Fibroblast of lung (primary cell): ENCODE measurements around the gene SNAPC2.

Experiments
- EZH2 ChIP-seq: IDR thresholded peaks from 2 replicates; pipeline ENCODE4 v1.5.1; 2012; ENCODE audit warnings: low read length, control low read depth, mild to moderate bottlenecking; ENCODE audit errors: missing control alignments
- TF ChIP-seq, protein P1 (sequence below), 2 donors: IDR thresholded peaks in 1 of 2; conservative IDR thresholded peaks in 1 of 2; 1 replicate in 1 of 2; 2 replicates in 1 of 2; pipeline ENCODE4 v1.5.1; 2011 to 2012; ENCODE audit warnings: low read length in 2 of 2, control low read depth in 1 of 2, inconsistent platforms in 1 of 2, low read depth in 1 of 2, mild to moderate bottlenecking in 1 of 2

DNA sequence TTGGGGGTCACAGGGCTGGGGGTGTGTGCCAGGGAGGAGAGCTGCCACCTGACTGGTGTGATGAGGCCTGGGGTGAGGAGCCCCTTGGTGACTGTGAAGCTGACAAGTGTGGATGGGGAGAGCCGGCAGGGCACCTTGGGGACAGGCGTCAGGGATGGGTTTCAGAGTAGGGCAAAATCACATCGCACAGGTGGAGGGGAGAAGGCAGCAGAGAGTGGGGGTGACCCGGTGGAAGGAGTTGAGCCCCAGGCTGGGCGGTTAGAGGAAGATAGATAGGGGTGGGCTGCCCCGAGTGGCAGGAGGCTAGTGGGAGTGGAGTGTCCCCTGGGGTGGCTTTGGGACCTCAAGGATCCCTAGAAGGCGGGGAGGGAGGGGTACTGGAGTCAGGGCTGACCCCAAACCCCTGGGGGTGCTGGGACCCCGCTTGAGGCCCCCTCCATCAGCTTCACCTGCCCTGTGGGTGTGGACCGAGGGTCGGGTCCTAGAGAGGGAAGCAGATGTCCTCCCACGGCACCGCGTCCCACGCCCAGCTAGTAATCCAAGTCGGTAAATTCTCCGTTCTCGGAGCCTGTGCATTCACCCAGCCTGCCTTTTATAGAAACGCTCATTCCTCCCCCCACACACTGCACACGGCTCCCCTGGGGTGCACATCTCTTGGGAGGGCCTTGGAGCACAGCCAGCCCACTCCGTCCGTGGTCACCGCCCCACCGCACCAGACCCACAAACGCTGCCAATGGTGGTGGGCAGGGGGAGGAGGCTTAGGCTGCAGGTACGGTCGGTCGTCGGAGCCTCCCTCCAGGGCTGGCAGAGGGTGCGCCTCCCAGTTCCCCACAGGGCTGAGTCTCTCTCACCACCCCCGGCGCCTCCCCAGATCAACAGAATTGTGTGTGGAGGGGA is 3.4 kb downstream of the SNAPC2 start:
- TF ChIP-seq, protein P1, sequence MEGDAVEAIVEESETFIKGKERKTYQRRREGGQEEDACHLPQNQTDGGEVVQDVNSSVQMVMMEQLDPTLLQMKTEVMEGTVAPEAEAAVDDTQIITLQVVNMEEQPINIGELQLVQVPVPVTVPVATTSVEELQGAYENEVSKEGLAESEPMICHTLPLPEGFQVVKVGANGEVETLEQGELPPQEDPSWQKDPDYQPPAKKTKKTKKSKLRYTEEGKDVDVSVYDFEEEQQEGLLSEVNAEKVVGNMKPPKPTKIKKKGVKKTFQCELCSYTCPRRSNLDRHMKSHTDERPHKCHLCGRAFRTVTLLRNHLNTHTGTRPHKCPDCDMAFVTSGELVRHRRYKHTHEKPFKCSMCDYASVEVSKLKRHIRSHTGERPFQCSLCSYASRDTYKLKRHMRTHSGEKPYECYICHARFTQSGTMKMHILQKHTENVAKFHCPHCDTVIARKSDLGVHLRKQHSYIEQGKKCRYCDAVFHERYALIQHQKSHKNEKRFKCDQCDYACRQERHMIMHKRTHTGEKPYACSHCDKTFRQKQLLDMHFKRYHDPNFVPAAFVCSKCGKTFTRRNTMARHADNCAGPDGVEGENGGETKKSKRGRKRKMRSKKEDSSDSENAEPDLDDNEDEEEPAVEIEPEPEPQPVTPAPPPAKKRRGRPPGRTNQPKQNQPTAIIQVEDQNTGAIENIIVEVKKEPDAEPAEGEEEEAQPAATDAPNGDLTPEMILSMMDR (conservative IDR thresholded peaks at IDR 0.05 in 1 of 2, IDR thresholded peaks at IDR 0.05 in 1 of 2; ENCODE audit: low read depth in 1 of 2, low read length in 2 of 2): no peak
- no peak for TF ChIP-seq EZH2
